Adrenal gland (tissue), 12 donors: ENCODE measurements around the gene RGSL1. TPM values are rescaled to one million over a fixed set of nuclear protein-coding genes. Genes with fewer than 3 reads are reported as not detected.

Experiments used
- DNase-seq, 7 donors: peaks; one replicate each; pipeline ENCODE4 v3.0.0-alpha.2; 2019 to 2020
- H3K27ac ChIP-seq, 5 donors: fragments of 200-600 bp; sonication (generic) in 4 of 5; 1 replicate in 3 of 5; 2 replicates in 2 of 5; pipeline versions ENCODE4 v1.5.1 to v1.8.0; 2016 to 2020; ENCODE audit warnings: mild to moderate bottlenecking in 1 of 5
- H3K27me3 ChIP-seq: fragments of 200-600 bp; 2 replicates; pipeline ENCODE4 v1.8.0; 2021
- H3K36me3 ChIP-seq, 2 donors: fragments of 200-600 bp; replicated peaks in 1 of 2; 1 replicate in 1 of 2; 2 replicates in 1 of 2; pipeline versions ENCODE4 v1.5.1 to v1.8.0; 2018 to 2022
- H3K4me1 ChIP-seq, 2 donors: fragments of 200-600 bp; replicated peaks in 1 of 2; 1 replicate in 1 of 2; 2 replicates in 1 of 2; pipeline versions ENCODE4 v1.5.1 to v1.8.0; 2018 to 2021
- H3K4me3 ChIP-seq, 4 donors: fragments of 200-600 bp; sonication (generic) in 3 of 4; one replicate each; pipeline ENCODE4 v1.5.1; 2016 to 2018
- H3K9me3 ChIP-seq, 3 donors: fragments of 200-600 bp; sonication (generic) in 1 of 3; replicated peaks in 1 of 3; 1 replicate in 2 of 3; 2 replicates in 1 of 3; pipeline versions ENCODE4 v1.5.1 to v1.8.0; 2016 to 2021
- CTCF ChIP-seq, 6 experiments: fragments of 450-650 bp in 4 of 6; fragments of 200-600 bp in 2 of 6; sonication (generic) in 1 of 6; IDR thresholded peaks; 1 replicate in 5 of 6; 2 replicates in 1 of 6; pipeline versions ENCODE4 v1.5.1 to v1.8.0; 2016 to 2021; ENCODE audit warnings: antibody characterized with exemption in 6 of 6, mild to moderate bottlenecking in 2 of 6, moderate library complexity in 1 of 6
- POLR2A ChIP-seq, 2 donors: fragments of 450-650 bp; IDR thresholded peaks; one replicate each; pipeline ENCODE4 v1.6.1; 2017; ENCODE audit warnings: antibody characterized with exemption in 2 of 2, mild to moderate bottlenecking in 2 of 2, moderate library complexity in 1 of 2
- WGBS, 4 donors: extraction: QIAGEN DNeasy Blood & Tissue Kit in 2 of 4; methylation state at CpG; one replicate each; pipeline versions ENCODE4 v1.1.5 to v1.1.7; 2013 to 2017; 5-methylcytosine and 5-hydroxymethylcytosine counted together
- intact Hi-C, 2 donors: fragments of 100-400 bp; cut with DNase I; formaldehyde crosslinking; loops; one replicate each; pipeline versions ENCODE4 v1.14.1 to v1.15.0; 2022 to 2023
- polyA plus RNA-seq, 3 donors: library from polyadenylated mRNA; stranded (reverse); fragments of 200-250 nt in 2 of 3; fragments of 350-450 nt in 1 of 3; fragmentation: Illumina TruSeq in 1 of 3; extraction: RNeasy Lipid Tissue Mini Kit (QIAGEN cat#74804) in 1 of 3; gene quantifications; one replicate each; pipeline ENCODE4 v1.2.3, GENCODE V29; 2013 to 2014
- total RNA-seq, 9 donors: library from RNA; depleted of rRNA in 4 of 9; stranded (reverse); fragments of >200 nt in 4 of 9; fragments of 120-200 nt in 1 of 9; fragmentation: NEBNext Ultra II Directional in 1 of 9; extraction: Animal tissue kit (Norgen Biotek cat#: 25700) in 1 of 9; gene quantifications; one replicate each; pipeline versions ENCODE4 v1.1.0 to v1.2.4, GENCODE V29; 2013 to 2023
- donor health status: healthy with polysubstance abuse.
- donor health status: Bipolar disorder and iron deficiency.
- donor health status: DM: yes; HTN: yes; CAD: no.
- donor health status: DM: no; HTN: no; CAD: no.
- donor health status: DM: no; HTN: no; CAD: no.
- donor health status: DM: yes; HTN: yes; CAD: no.

RGSL1 gene
- total and polyA plus RNA-seq, 12 donors = not detected

GRCh38 chr1:182410620-182411273, 39.2 kb upstream of the RGSL1 start:
- H3K27ac ChIP-seq = no peak overlapping the region
- intact Hi-C loops = no loop called here

GRCh38 chr1:182413486-182413885, 36.5 kb upstream of the RGSL1 start:
- TF ChIP-seq CTCF (IDR thresholded peaks at IDR 0.05) (no peak), POLR2A (IDR thresholded peaks at IDR 0.05) (no peak)
- no peak for DNase-seq
- WGBS, 4 donors = 72 to 78% (median 73%) methylated on average over 3 of the region's 3 CpGs
- peaks cover 4% of the 10 kb centered on the region for H3K27me3 ChIP-seq
- H3K36me3 ChIP-seq = no peaks in the 10 kb centered on the region
- no peak overlapping the region for H3K27ac ChIP-seq
- no peaks in the 10 kb centered on the region for H3K4me1 ChIP-seq
- no peak overlapping the region for H3K4me3 ChIP-seq
- intact Hi-C loops = no loop called here
- H3K9me3 ChIP-seq = no peaks in the 10 kb centered on the region

More at GRCh38 chr1:182410620-182411273, 39.2 kb upstream of the RGSL1 start:
- H3K27me3 ChIP-seq = peaks cover 12% of the 10 kb centered on the region
- 63 to 80% (median 74%) methylated on average over 1 of the region's 1 CpG for WGBS, 4 donors
- H3K4me1 ChIP-seq = no peaks in the 10 kb centered on the region
- H3K36me3 ChIP-seq = no peaks in the 10 kb centered on the region
- no peak overlapping the region for H3K4me3 ChIP-seq
- no peaks in the 10 kb centered on the region for H3K9me3 ChIP-seq
- DNase-seq = no peak
- TF ChIP-seq POLR2A (IDR thresholded peaks at IDR 0.05) = no peak
- TF ChIP-seq CTCF (IDR thresholded peaks at IDR 0.05) = no peak

GRCh38 chr1:182413969-182414368, 36.0 kb upstream of the RGSL1 start:
- H3K27ac ChIP-seq = no peak overlapping the region
- TF ChIP-seq CTCF (IDR thresholded peaks at IDR 0.05) (no peak), POLR2A (IDR thresholded peaks at IDR 0.05) (no peak)
- no peaks in the 10 kb centered on the region for H3K36me3 ChIP-seq
- intact Hi-C loops = no loop called here
- no peak overlapping the region for H3K4me3 ChIP-seq
- H3K4me1 ChIP-seq = no peaks in the 10 kb centered on the region
- WGBS, 4 donors = 82 to 90% (median 85%) methylated on average over 6 of the region's 6 CpGs
- H3K27me3 ChIP-seq = peaks cover 4% of the 10 kb centered on the region
- no peak for DNase-seq
- H3K9me3 ChIP-seq = no peaks in the 10 kb centered on the region

- Histone ChIP-seq H3K4me1 (no peaks in the 10 kb centered on the region), H3K36me3 (no peaks in the 10 kb centered on the region), H3K27me3 (no peaks in the 10 kb centered on the region), H3K27ac (no peak overlapping the region), H3K9me3 (no peaks in the 10 kb centered on the region), H3K4me3 (no peak overlapping the region)
- DNase-seq = no peak
- TF ChIP-seq POLR2A (IDR thresholded peaks at IDR 0.05) (no peak), CTCF (IDR thresholded peaks at IDR 0.05) (no peak)
- WGBS, 4 donors = 54 to 78% (median 58%) methylated on average over 1 of the region's 1 CpG; no CpG with 5 or more reads in 1 of the 4 donors
- intact Hi-C loops = no loop called here
Measured at GRCh38 chr1:182415789-182416188, 34.2 kb upstream of the RGSL1 start.
